Stimulated activated effector memory CD8-positive, alpha-beta T cell treated with anti-CD3 and anti-CD28 coated beads, Interleukin-12 subunit alpha, Interleukin-12 subunit beta, amount 100 ng/mL, for 72 hours (primary cell): ENCODE data around the gene MACO1.

ENCODE experiments used
- ATAC-seq: fragments of 150-1000 bp; cut with Tn5 transposase; 2 replicates; pipeline ENCODE4 v1.10.0; 2021
- DNase-seq, 2 donors: peaks; one replicate each; pipeline ENCODE4 v3.0.0; 2021 to 2022; ENCODE audit warnings: low spot score in 2 of 2
- H3K27ac Mint-ChIP-seq: one replicate; pipeline ENCODE4 v1.8.0; 2022; ENCODE audit warnings: mild to moderate bottlenecking, mixed read lengths
- H3K36me3 Mint-ChIP-seq: one replicate; pipeline ENCODE4 v1.8.0; 2022; ENCODE audit warnings: mild to moderate bottlenecking, mixed read lengths
- H3K4me1 Mint-ChIP-seq: one replicate; pipeline ENCODE4 v1.8.0; 2022; ENCODE audit warnings: mixed read lengths
- H3K4me3 Mint-ChIP-seq: one replicate; pipeline ENCODE4 v1.8.0; 2022; ENCODE audit warnings: mild to moderate bottlenecking, mixed read lengths
- H3K9me3 Mint-ChIP-seq: one replicate; pipeline ENCODE4 v1.8.0; 2022; ENCODE audit warnings: mixed read lengths

The MACO1 gene

GRCh38 chr1:25544243-25544764 is 113.6 kb downstream of the MACO1 start:
- Mint-ChIP-seq H3K36me3 (no peaks in the 10 kb centered on the region), H3K4me3 (peak overlapping the region; percentile 75), H3K27ac (peak overlapping the region; percentile 80), H3K9me3 (no peaks in the 10 kb centered on the region), H3K4me1 (peaks cover 48% of the 10 kb centered on the region)
- DNase-seq, result no peak
- ATAC-seq, result no peak

- Mint-ChIP-seq H3K4me3 (peak overlapping the region; percentile 75), H3K36me3 (no peaks in the 10 kb centered on the region), H3K4me1 (peaks cover 53% of the 10 kb centered on the region), H3K27ac (peak overlapping the region; percentile 80), H3K9me3 (no peaks in the 10 kb centered on the region)
- ATAC-seq, result no peak
- DNase-seq, result no peak
Observed at GRCh38 chr1:25544819-25545218, 114.1 kb downstream of the MACO1 start.

DNA sequence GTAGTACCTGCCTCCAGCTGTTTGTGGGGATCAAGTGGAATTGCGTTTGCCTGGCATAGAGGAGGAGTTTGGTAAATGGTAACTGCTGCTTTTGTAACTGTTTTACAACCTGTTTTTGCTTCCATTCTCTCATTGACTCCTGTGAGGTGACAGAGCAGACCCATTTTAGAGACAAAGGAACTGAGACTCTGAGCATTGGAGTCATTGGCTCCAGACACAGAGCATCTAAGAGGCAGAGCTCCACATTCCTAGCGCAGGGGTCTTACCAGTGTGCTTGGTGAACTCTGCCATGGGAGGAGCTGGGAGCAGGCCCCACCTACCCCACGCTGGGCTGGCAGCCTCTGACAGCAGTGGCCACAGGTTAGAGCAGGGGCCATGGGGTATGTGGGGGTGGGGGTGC is 115.1 kb downstream of the MACO1 start:
- H3K36me3 Mint-ChIP-seq, result no peaks in the 10 kb centered on the region
- H3K27ac Mint-ChIP-seq, result no peak overlapping the region
- ATAC-seq (no peak), DNase-seq (no peak)
- H3K4me3 Mint-ChIP-seq, result peak overlapping the region; percentile 75
- H3K9me3 Mint-ChIP-seq, result no peaks in the 10 kb centered on the region
- peaks cover 62% of the 10 kb centered on the region for H3K4me1 Mint-ChIP-seq

GRCh38 chr1:25546193-25546592 is 115.5 kb downstream of the MACO1 start:
- H3K27ac Mint-ChIP-seq, result no peak overlapping the region
- DNase-seq, result no peak
- no peaks in the 10 kb centered on the region for H3K9me3 Mint-ChIP-seq
- H3K4me1 Mint-ChIP-seq, result peaks cover 67% of the 10 kb centered on the region
- H3K36me3 Mint-ChIP-seq, result no peaks in the 10 kb centered on the region
- H3K4me3 Mint-ChIP-seq, result no peak overlapping the region
- no peak for ATAC-seq

- no peak overlapping the region for H3K4me3 Mint-ChIP-seq
- peak overlapping the region; percentile 78 for H3K27ac Mint-ChIP-seq
- H3K36me3 Mint-ChIP-seq, result no peaks in the 10 kb centered on the region
- peaks cover 85% of the 10 kb centered on the region for H3K4me1 Mint-ChIP-seq
- no peak for ATAC-seq
- no peak for DNase-seq
- H3K9me3 Mint-ChIP-seq, result no peaks in the 10 kb centered on the region
Observed at GRCh38 chr1:25548601-25549000, 117.9 kb downstream of the MACO1 start.

GRCh38 chr1:25549273-25550154 is 118.8 kb downstream of the MACO1 start:
- Mint-ChIP-seq H3K4me1 (peaks cover 92% of the 10 kb centered on the region), H3K36me3 (no peaks in the 10 kb centered on the region), H3K27ac (peak overlapping the region; percentile 78), H3K9me3 (no peaks in the 10 kb centered on the region), H3K4me3 (peak overlapping the region; percentile 59)
- ATAC-seq, result peak; percentile 97
- DNase-seq, result peak; percentile 52 to 84
